Measurements from ENCODE around the gene ITIH3.

Gene ITIH3

GRCh38 chr3:52829482-52829881, 34.9 kb downstream of the ITIH3 start:
- DNase-seq (ENCODE audit: low spot score), result no peak

- DNase-seq (ENCODE audit: low spot score), result no peak
These were observed 35.4 kb downstream of the ITIH3 start for GRCh38 chr3:52829906-52830463.

- no peak for DNase-seq (ENCODE audit: low spot score)
These were observed 36.1 kb downstream of the ITIH3 start, which contains the start of gene ITIH4 for GRCh38 chr3:52830535-52831258. TSS of gene ITIH4 (minus strand) at chr3:52830672. CDS start at chr3:52830642, 30 bp downstream.

GRCh38 chr3:52831500-52832301, 37.1 kb downstream of the ITIH3 start:
- peak; percentile 78 for DNase-seq (ENCODE audit: low spot score)

DNA sequence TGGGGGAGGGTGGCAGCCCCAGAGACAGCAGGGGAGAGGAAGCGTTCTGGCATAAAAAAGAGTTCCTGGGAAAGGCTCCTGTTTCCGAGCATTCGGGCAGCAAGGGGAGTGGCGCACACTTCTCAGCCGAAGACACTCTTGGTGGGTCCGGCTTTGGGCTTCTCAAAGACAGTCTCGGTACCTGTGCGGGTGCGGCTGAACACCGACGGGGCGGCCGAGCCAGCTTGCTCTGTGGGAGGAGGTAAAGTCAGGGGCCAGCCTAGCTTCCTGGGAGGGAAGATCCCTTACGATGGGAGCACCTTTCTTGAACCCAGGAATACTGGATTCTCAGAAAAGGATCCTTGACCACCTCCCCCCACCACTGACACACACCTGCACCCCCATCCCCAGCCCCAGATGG, 38.6 kb downstream of the ITIH3 start:
- DNase-seq (ENCODE audit: low spot score), result no peak

DNA sequence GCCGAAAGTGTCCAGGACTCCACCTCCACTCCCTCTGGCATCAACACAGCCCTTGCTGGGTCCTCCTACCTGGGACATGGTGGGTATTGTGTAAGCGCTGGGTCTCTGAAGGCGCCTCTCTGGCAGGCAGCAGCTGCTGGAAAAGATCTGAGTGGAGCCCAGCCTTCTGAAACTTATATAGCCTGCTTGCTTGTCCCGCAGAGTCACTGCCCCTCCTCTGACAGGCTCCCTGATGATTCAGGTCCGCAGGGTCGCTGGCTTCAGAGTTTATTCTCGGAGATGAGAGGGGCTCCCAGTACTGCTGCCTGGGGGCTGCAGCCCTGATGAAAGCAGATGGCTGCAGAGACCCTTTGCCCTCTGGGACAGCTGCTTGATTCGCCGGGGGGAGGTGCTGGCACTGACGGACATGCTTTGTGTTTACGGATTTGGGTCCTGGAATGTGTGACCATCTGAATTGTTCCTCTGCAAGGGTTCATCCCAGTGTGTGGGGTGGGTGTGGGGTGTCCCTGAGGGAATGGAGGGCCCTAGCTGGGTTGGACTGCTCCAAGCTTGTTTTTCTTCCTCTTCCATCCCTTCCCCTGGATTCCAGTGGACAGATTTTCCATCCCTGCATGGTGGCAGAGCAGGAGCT, 40.4 kb downstream of the ITIH3 start, which contains the start of gene MUSTN1:
MUSTN1 (minus strand) TSS at position 149 of the 631 bp plus-strand sequence; CDS start at position 78, 71 bp downstream.
- no peak for DNase-seq (ENCODE audit: low spot score)

- no peak for DNase-seq (ENCODE audit: low spot score)
These were observed 41.3 kb downstream of the ITIH3 start for GRCh38 chr3:52835766-52836470.

DNA sequence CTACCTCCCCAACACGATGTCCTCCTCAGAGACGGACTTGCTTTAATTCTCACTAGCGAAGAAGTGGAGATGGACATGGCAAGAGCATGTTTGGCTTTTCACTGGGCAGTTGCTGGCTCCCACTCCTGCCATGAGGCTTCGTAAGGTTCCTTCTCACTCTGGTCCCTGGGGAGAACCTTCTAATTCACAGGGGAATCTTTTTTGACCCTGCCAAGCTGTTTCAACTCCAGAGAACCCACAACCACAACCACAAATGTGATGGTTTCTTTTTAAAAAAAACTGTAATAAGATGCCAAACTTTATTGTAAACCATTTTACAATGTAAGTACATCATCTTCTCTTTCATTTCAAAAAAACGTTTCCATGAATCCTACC, 41.9 kb downstream of the ITIH3 start:
- no peak for DNase-seq (ENCODE audit: low spot score)

DNA sequence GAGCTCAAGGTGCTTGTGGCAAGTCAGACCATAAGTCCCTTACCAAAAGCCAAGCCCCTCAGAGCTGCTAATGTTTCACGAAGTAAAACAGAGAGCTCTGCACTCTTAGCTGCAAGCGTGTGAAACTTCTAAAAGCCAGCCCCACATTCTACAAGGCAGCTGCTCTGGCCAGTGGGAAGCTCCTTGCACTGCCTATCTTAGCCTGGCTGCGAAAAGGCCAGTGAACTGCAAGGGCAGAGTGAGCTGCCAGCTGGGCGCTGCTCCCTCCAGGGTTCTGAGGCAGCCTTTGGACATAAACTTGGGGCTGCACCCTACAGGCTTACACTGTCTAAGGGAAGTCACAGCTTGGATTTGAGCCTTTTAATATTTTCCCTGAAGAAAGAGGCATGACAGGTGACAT, 42.4 kb downstream of the ITIH3 start:
- no peak for DNase-seq (ENCODE audit: low spot score)

GRCh38 chr3:52838561-52839267, 44.1 kb downstream of the ITIH3 start:
- no peak for DNase-seq (ENCODE audit: low spot score)

- DNase-seq (ENCODE audit: low spot score), result no peak
These were observed 44.6 kb downstream of the ITIH3 start for GRCh38 chr3:52839268-52839575.

- no peak for DNase-seq (ENCODE audit: low spot score)
These were observed 45.4 kb downstream of the ITIH3 start for GRCh38 chr3:52839892-52840545.

GRCh38 chr3:52841211-52841980, 46.8 kb downstream of the ITIH3 start:
- no peak for DNase-seq (ENCODE audit: low spot score)

- DNase-seq (ENCODE audit: low spot score), result no peak
These were observed 47.4 kb downstream of the ITIH3 start for GRCh38 chr3:52841981-52842340.

DNA sequence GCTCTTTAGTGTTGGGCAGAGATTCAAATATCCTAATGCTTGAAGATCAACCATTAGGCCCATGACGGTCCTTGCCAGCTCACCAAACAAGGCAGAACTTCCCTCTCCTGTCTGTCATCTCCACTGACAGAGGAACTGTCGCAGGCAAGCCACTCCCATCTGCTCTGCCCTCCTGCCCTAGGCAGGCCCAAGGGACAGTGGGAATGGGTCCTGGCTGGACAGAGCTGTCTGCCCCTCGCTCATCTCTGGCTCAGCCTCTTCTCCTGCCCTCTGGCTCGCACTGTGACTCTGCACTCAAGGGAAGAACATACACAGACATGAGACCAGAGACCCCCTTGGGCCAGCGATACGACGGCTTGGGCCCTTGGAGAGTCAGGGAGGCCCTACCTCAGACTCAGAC, 47.8 kb downstream of the ITIH3 start:
- DNase-seq (ENCODE audit: low spot score), result no peak

DNA sequence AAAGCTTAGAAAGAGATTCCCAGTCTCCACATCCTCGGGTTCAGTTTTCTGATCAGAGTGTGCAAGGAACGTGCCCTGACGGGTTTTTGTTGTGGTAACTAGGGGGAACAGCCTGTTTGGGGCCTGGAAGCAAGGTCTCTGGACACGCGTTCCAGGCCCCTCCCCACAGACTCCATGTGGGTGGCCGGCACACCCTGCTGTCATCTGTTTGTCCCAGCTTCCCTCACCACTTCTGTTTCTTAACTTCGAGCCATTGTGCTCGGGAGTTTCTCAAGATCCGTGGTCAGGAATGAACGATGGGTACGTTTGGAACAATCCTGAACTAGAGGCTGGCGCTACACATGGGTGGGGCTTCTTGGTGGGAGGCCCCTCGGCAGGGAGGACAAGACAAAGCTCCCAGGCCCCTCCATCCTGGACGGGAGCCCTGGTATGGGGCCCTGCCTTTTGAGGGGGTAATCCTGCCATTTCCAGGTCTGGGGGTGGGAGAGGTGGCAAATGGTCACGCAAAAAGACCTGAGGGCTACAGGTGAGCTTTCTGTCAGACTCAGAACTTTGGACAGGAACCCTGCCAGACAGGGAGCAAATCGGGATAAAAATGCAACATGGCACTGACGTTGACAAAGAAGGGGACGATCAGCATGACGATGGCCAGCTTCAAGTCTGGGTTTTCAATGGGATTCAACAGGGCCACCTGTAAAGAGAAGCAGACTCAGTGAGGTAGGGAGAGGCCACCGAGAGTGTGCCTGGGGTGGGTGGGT, 48.7 kb downstream of the ITIH3 start:
- DNase-seq (ENCODE audit: low spot score), result no peak

DNA sequence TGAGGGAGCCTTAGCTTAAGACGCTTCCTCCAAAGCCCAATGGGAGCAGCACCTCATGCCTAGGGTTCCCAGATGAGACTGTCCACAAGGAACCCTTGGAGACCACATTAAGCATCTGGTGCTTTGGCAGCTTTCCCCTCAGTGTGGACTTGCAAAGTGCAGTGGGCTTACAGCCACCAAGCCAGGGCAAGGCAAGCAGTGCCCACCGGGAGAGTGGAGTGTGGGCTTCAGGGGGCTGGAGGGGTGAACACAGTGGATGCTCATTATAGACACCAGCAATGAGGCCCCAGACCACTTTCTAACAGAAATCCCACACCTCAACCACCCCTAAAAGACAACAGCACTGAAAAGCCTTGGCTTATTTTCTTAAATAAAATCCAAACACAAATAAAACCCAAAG, 49.3 kb downstream of the ITIH3 start:
- DNase-seq (ENCODE audit: low spot score), result no peak

- no peak for DNase-seq (ENCODE audit: low spot score)
These were observed 49.8 kb downstream of the ITIH3 start for GRCh38 chr3:52844290-52844975.

- no peak for DNase-seq (ENCODE audit: low spot score)
These were observed 50.6 kb downstream of the ITIH3 start for GRCh38 chr3:52845157-52845556.
